ENCODE data around the gene SND1. TPM values are rescaled to one million over a fixed set of nuclear protein-coding genes. Genes with fewer than 3 reads are reported as not detected.

The SND1 gene
- total RNA-seq, 4 donors from 2014 or later, result 64.3 to 77.0 (median 70.4) TPM

DNA sequence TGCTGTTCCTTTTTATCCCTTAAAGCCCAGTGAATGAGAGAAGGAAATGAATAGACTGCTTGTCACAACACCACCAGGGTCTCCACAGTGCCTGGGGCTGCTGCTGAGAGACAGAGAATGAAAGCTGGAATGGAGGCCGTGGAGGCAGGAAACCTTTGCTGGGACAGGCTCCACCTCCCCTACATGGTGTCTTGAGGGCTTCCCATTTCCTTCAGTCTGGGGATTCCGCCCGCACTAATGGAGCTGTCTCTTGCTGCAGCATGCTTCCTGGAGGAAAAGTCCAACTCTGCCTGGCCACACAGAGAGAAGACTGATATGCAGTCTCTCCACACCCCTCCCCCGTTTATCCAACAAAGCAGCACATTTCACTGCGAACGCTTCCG lies 324.7 kb downstream of the SND1 start:
- Histone ChIP-seq H3K4me1 (peaks cover 0 to 4% (median 0%) of the 10 kb centered on the region in 4 donors), H3K27ac (no peak overlapping the region), H3K27me3 (no peaks in the 10 kb centered on the region), H3K36me3 (peaks cover 0 to 9% (median 0%) of the 10 kb centered on the region in 4 donors), H3K9me3 (peaks cover 4 to 12% of the 10 kb centered on the region in 2 donors), H3K4me3 (no peak overlapping the region)
- intact Hi-C loops (cut with DNase I; ENCODE audit: low total_unique reads) (no loop called here), in situ Hi-C loops (cut with MboI; ENCODE audit: low pct_ligation_motif_present in 1 of 4, low pct_unique_long_range_greater_than_20kb in 1 of 4, low sequenced_read_pairs in 3 of 4) (no loop called here)
- no peak for DNase-seq
- TF ChIP-seq, protein P1, sequence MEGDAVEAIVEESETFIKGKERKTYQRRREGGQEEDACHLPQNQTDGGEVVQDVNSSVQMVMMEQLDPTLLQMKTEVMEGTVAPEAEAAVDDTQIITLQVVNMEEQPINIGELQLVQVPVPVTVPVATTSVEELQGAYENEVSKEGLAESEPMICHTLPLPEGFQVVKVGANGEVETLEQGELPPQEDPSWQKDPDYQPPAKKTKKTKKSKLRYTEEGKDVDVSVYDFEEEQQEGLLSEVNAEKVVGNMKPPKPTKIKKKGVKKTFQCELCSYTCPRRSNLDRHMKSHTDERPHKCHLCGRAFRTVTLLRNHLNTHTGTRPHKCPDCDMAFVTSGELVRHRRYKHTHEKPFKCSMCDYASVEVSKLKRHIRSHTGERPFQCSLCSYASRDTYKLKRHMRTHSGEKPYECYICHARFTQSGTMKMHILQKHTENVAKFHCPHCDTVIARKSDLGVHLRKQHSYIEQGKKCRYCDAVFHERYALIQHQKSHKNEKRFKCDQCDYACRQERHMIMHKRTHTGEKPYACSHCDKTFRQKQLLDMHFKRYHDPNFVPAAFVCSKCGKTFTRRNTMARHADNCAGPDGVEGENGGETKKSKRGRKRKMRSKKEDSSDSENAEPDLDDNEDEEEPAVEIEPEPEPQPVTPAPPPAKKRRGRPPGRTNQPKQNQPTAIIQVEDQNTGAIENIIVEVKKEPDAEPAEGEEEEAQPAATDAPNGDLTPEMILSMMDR (IDR thresholded peaks at IDR 0.05), result no peak
- 93 to 100% methylated on average over 4 to 7 of the region's 7 CpGs for WGBS, 2 donors (ENCODE audit: low coverage in 1 of 2)

DNA sequence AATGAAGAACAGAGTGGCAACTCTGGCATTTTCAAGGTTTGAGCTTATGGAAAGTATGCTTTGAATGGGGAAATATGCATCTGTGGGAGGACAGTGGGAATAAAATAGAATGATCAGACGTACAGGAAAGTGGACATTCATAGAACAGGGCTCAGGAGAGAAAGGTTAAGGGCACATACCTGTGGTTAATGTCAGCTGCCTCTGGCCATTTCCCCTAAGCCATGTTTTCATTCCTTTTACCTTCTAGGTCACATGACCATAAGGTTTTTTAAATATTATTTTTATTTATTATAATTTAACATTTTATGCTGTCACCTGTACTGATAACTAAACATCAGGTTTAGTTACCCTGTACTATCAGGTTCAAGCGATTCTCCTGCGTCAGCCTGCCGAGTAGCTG lies 326.4 kb downstream of the SND1 start:
- Histone ChIP-seq H3K36me3 (peaks cover 0 to 9% (median 0%) of the 10 kb centered on the region in 4 donors), H3K27me3 (no peaks in the 10 kb centered on the region), H3K9me3 (peaks cover 4 to 12% of the 10 kb centered on the region in 2 donors), H3K4me1 (peaks cover 0 to 4% (median 0%) of the 10 kb centered on the region in 4 donors), H3K27ac (no peak overlapping the region), H3K4me3 (no peak overlapping the region)
- TF ChIP-seq POLR2A (IDR thresholded peaks at IDR 0.05) (no peak), EP300 (IDR thresholded peaks at IDR 0.05; ENCODE audit: low read depth) (no peak), POLR2AphosphoS5 (IDR thresholded peaks at IDR 0.05) (no peak)
- TF ChIP-seq, protein P1 (IDR thresholded peaks at IDR 0.05), result no peak
- in situ Hi-C loops (cut with MboI; ENCODE audit: low pct_ligation_motif_present in 1 of 4, low pct_unique_long_range_greater_than_20kb in 1 of 4, low sequenced_read_pairs in 3 of 4) (no loop called here), intact Hi-C loops (cut with DNase I; ENCODE audit: low total_unique reads) (no loop called here)
- no peak for DNase-seq
- 98 to 100% methylated on average over 3 to 4 of the region's 4 CpGs for WGBS, 2 donors (ENCODE audit: low coverage in 1 of 2)

DNA sequence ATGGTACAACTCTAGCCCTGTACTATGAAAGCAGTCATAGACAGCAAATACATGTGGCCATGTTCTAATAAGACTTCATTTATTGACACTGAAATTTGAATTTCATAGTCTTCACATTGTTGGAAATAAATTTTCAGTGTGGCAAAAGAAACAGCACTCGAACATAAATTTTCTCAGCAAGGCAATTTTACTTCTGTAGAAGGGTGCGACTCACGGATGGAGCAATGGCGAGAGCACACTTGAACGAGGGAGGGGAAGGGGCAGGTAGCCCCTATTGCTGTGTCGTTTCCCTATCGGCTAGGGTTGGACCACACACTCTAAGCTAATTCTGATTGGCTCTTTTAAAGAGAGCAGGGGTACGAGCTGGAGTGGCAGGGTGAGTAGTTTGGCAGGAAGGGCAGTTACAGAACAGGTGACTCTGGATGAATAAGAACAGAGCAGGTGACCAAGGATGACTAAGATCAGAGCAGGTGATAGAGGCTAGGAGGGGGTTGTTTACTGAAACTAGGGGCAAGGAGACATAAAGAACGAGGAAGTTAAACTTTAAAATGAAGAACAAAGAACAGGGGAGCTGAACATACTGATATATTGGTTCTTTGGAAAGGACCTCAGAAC lies 327.2 kb downstream of the SND1 start:
- Histone ChIP-seq H3K36me3 (peaks cover 0 to 9% (median 0%) of the 10 kb centered on the region in 4 donors), H3K27me3 (no peaks in the 10 kb centered on the region), H3K4me1 (peaks cover 0 to 4% (median 0%) of the 10 kb centered on the region in 4 donors), H3K27ac (no peak overlapping the region), H3K9me3 (peaks cover 4 to 12% of the 10 kb centered on the region in 2 donors), H3K4me3 (no peak overlapping the region)
- WGBS, 2 donors (ENCODE audit: low coverage in 1 of 2), result 84 to 91% methylated on average over 6 to 9 of the region's 9 CpGs
- intact Hi-C loops (cut with DNase I; ENCODE audit: low total_unique reads) (no loop called here), in situ Hi-C loops (cut with MboI; ENCODE audit: low pct_ligation_motif_present in 1 of 4, low pct_unique_long_range_greater_than_20kb in 1 of 4, low sequenced_read_pairs in 3 of 4) (no loop called here)
- TF ChIP-seq POLR2A (IDR thresholded peaks at IDR 0.05) (no peak), POLR2AphosphoS5 (IDR thresholded peaks at IDR 0.05) (no peak), EP300 (IDR thresholded peaks at IDR 0.05; ENCODE audit: low read depth) (no peak)
- TF ChIP-seq, protein P1 (IDR thresholded peaks at IDR 0.05), result no peak
- no peak for DNase-seq

DNA sequence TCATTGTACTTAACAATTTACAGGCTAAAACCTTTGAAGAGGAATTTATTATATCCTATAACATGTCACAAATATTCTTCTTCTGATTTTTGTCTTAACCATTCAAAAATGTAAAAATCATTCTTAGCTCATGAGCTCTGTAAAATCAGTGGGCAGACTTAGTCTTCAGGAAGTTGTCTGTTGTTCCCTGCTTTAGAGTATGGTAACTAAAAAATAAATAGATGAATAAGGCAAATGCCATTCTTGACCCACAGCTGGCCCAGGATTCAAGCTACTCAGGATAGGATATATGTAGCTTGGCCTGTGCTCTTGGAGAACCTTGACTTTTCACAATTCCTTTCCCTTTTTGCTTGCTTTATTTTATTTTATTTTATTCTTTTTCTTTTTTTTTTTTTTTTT lies 327.7 kb downstream of the SND1 start:
- peaks cover 4 to 12% of the 10 kb centered on the region in 2 donors for H3K9me3 ChIP-seq
- no peak overlapping the region for H3K27ac ChIP-seq
- no peak overlapping the region for H3K4me3 ChIP-seq
- H3K27me3 ChIP-seq, result no peaks in the 10 kb centered on the region
- peaks cover 0 to 4% (median 0%) of the 10 kb centered on the region in 4 donors for H3K4me1 ChIP-seq
- in situ Hi-C loops (cut with MboI; ENCODE audit: low pct_ligation_motif_present in 1 of 4, low pct_unique_long_range_greater_than_20kb in 1 of 4, low sequenced_read_pairs in 3 of 4) (no loop called here), intact Hi-C loops (cut with DNase I; ENCODE audit: low total_unique reads) (no loop called here)
- H3K36me3 ChIP-seq, result peaks cover 0 to 9% (median 0%) of the 10 kb centered on the region in 4 donors
- TF ChIP-seq POLR2AphosphoS5 (IDR thresholded peaks at IDR 0.05) (no peak), EP300 (IDR thresholded peaks at IDR 0.05; ENCODE audit: low read depth) (no peak), POLR2A (IDR thresholded peaks at IDR 0.05) (no peak)
- TF ChIP-seq, protein P1 (IDR thresholded peaks at IDR 0.05), result no peak
- DNase-seq, result no peak

Measured in transverse colon (tissue), 4 donors.